ENCODE results near the gene ITIH3. TPM values are rescaled to one million over a fixed set of nuclear protein-coding genes. Genes with fewer than 3 reads are reported as not detected.

Gene ITIH3
- total and polyA plus RNA-seq, 2 of the 8 experiments (the other 6 are each of a cell fraction or from before 2014, with no cell fraction given) = not detected

- TF ChIP-seq CTBP2 (IDR thresholded peaks at IDR 0.05; ENCODE audit: borderline replicate concordance, insufficient read depth, insufficient read length, low read length) = no peak
- no peak for TF ChIP-seq CBX8 (IDR thresholded peaks at IDR 0.05; ENCODE audit: borderline replicate concordance, low read depth, low read length)
- TF ChIP-seq YY1 (IDR thresholded peaks at IDR 0.05; ENCODE audit: low read depth, low read length) = no peak
- TF ChIP-seq KDM4A (IDR thresholded peaks at IDR 0.05; ENCODE audit: low read depth, low read length, severe bottlenecking) = no peak
- no peak for TF ChIP-seq CHD1 (IDR thresholded peaks at IDR 0.05; ENCODE audit: low read depth, low read length)
- no peak for TF ChIP-seq CTCF (IDR thresholded peaks at IDR 0.05; ENCODE audit: control extremely low read depth in 1 of 3, insufficient read depth in 1 of 3, low read depth in 1 of 3, low read length in 3 of 3)
These were observed 32.8 kb downstream of the ITIH3 start (continued) for GRCh38 chr3:52827441-52827840.
